Raji (cell line): ENCODE results near the gene SAMD14.

Source experiments
- POLR2A ChIP-seq: IDR thresholded peaks from 2 replicates; pipeline ENCODE4 v1.6.1; 2011; ENCODE audit warnings: low read depth, low read length, control low read depth; ENCODE audit not compliant: insufficient read depth

The SAMD14 gene

DNA sequence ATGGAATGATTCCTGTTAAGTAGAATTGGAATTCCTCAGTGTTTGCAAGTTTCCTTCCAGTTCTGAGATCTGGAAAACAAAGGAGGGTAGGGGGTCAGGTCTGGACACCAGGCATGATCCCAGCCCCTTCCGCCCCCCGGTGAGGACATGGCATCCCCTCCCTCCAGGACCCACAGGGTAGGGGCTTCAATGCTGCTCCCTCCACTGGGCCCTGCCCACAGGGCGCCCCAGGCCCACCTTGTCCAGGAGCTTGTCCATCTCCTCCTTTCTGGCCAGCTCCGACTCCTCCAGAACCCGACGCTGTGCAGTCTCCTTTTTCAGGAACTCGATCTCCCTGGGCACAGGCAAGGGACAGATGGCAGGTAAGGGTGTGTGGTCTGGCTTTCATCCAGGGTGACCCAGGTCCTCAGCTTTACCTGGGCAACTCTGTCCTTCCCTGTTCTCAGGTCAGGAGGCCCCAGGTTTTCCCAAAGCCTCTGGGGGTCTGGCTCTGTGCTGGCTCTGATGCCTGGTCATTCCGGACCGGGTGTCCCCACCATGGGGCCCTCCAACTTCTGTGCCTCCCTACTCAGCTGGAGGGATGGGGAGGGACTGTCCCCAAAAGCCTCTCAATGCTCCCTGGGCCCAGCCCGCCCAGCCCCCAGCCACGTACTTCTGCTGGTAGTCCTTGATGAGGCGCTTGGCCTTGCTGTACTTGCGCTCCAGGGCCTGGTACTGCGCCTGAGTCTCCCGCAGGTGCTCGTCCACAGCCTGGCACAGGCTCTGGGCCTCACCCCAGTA is 5.5 kb upstream of the SAMD14 start:
- TF ChIP-seq POLR2A, result no peak

DNA sequence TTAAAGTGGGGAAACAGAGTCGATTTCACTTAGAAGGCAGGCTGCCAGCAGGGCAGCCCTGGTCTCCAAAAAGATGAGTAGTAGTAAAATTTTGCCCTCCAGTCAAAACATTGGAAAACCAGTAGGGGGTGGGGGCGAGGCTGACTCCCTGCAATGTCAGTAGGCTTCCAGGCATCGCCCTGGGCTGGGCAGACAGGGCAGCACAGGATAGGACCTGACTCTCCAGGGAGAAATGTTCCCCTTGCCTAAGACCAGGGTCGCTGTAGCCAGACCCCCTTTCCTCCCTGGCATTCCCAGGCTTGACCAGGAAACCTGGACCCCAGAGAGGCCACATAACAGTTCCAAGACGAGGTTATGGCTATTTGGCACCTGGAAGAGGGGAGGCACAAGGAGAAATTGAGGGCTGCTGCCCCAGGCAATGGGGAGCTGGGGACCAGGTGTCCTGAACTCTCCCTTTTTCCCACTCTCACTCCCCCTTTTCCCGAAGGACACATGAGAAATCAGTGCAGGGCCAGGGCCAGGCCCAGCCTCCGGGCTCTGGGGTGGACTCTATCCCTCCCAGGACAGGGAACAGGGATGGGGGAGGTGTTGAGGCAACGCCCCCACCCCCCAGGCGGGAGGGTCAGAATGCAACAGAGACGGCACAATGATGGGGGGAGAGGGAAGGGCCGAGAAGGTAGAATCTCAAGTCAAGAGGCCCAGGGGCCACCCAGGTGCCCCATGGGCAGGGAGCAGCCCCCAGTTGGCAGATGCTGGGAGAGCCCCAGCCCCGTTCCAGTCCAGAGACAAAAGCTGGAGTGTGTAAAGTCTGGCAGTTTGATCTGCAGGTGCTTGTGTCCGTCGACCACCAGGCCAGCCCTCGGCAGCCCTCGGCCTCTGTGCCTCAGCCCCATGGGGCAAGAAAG is 4.5 kb upstream of the SAMD14 start:
- no peak for TF ChIP-seq POLR2A

DNA sequence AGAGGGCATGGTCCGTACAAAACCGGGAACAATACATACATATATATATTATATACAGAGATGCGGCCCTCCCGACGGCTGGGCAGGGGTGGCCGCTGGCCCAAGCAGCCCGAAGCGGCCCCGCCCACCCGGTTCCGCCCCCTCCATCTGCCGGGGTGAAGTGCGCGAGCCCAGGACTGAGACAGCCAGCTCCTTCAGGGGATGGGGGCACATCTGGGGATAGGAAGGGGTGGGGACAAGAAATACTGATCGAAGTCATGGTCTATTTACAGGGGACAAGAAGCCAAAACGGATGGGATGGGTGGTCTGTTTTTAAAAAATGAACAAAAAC is 3.8 kb upstream of the SAMD14 start:
- no peak for TF ChIP-seq POLR2A

DNA sequence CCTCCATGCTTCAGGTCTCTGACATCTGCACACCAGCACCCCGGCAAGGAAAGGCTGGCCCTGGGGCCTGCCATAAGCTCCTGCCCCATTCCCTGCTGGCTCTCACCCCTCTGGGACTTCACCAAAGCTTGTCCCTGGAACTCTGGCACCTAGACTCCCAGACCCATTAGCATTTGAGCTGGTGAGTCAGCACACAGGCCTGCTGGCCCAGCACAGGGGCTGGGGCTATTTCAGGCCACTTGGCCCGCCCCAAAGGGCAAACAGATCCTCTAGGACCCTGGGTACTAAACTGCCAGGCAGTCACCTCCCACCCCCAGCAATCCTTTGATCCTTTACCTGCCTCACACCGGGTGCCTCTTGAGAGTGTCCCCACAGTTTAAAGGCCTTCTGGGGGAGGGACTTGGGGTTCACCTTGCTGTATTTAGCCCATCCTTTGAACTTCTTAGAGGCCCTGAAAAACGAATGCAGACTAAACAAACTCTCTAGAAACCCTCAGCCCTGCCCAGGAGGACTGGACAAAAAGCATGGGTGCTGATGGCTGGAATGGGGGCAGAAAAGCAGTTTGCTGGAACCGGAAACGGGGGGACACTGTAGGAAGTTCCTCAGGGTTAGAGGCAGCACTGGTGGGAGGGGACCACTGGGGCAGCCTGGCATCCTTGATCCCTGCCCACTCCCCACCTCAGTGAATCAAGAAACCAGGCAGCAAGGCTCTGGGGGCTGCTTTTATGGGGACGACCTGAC is 3.2 kb upstream of the SAMD14 start:
- TF ChIP-seq POLR2A, result no peak

DNA sequence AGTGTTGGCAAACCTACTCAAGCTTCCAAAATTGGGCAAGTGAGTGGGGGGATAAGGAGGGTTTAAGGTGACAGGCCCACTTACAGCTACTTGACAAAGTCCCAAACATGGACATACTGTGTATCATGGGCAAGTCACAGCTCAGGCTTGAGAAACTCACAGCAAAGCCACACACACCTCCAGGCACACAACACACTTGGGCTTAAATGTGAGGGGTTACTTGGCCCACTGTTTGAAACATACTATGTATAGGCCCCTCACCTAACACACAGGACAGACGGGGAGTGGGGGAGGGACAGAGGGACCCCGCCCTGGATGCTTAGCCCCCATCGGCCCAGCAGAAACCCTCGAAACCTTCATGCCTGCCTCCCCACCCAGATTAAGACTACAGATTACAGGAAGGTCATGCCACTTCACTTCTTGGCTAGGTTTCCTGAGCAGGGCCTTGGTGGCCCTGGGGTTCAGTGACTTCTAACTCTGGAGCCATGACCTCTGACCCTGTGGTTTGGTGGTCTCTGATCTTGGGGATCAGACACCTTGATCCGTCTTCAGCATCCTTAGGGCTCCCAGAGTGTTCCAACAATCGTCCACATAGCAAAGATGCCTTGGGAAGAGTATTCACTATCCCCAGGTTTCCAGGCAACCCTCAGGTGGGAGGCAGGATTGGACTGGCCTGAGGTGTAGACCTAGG is 2.3 kb upstream of the SAMD14 start:
- TF ChIP-seq POLR2A, result no peak

DNA sequence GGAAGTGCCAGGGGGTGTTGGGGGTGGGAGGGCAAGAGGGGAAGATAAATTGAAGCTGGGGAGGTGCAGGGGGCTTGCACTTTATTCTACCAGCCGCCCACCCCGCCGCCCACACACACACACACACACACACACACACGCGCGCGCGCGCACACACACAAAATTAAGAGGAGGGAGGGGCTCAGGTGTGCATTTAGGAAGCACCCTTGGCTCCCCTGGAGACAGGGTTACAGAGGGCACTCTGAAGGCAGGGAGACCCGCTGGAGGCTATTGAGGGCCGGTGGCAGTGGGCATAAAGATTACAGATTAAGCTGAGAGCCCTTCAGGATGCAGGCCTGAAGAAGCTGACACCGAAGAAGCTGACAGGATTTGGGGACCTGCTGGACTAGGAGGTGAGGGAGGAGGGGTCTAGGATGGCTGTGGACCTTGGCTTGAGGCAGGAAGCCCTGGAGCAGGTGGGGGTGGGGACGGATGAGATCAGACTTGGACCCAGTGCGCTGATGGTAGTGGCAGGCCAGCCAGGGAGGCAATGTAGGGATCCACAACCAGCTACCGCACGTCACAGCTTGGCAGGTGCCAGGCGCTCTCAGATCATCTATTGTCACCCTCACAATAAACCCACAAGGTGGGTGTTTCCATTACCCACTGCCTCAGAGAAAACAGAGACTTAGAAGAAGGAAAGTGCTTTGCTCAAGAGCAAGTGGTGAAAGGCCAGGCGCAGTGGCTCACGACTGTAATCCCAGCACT is 772 bp upstream of the SAMD14 start:
- TF ChIP-seq POLR2A, result no peak

DNA sequence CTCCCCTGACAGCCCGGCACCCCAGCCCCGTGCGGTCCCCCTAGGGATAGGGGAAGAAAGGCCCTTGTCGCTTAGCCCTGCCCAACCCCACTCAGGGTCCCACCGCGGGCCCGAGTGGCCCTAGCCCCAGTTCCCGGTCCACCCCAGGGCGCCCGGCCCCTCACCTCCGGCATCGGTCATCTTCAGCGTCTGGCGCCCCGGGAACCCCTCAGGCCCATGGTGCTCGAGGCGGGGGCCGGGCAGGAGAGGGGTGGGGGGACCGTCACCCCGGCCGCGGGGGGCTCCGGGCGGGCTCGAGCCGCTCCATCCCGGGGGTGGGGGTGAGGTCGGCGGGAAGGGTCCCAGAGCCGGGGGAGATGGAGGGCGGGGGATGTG is 620 bp downstream of the SAMD14 start:
- no peak for TF ChIP-seq POLR2A

DNA sequence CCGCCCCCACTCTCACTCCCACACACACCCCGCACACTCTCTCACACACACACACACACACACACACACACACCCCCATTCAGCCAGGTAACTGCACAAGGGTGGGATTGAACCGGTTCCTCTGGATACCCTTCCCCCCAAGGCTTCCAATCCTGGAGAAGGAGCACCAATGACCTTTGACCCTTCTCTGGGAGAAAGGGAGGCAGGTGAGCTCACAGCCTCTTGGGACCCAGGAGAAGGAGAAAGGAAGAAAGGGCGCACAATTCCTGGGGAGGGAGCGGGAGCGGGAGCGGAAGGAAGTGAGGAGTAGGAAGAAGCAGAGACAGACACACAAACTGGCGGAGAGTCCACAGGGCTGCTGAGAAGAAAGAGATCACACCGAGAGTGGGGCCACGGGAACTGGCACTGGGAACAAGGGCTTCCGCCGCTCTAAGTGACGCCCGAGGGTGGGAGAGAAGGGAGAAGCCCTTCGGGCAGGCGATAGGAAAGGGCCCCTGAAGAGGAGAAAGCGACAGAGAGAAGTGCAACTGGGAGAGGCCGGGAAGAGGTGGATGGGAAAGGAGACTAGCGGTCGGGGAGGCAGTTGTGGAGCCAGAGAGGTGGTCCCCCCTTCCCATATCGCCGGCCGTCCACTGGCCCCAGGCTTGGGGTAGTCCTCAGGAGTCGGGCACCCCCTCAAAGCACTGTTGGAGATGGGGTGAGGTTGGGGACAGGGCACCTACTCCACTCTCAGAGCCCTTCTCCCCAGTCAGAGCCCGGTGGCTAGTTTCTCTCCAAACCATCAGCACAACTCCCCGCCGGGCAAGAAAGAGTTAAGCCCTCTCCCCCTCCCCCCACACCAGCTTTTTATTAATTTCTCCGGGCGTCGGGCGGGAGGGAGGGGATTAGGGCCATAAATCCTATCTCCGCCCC is 1.3 kb downstream of the SAMD14 start:
- no peak for TF ChIP-seq POLR2A

DNA sequence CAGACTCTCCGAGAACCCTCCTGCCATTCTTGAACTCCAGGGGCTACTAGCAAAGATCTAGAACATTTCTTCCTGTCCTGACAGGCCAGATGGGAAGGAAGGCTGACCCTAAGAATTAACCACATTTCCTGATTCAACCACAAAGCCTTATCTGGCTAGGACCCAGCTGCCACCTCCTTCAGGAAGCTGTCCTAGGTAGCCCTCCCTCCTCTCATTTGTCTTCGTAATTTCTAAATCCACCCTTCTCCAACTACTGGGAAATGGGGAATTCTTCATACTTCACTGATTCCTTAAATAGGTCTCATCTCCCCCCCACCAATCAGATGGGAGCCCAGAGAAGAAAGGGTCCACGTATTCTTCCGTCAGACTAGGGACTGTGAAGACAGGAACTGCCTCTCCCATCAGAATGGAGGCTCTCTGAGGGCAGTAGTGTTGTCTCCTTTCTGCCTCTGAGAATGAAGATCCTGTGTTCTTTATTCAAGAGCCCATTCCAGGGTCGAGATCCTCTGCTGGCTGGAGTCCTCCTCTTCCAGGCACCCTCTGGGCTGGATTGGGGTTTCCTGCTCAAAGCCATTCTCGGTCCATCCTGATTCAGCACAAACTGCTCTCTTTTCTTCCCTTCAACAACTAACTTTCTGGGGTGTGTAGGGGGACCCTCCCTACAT is 2.1 kb downstream of the SAMD14 start:
- TF ChIP-seq POLR2A, result no peak

DNA sequence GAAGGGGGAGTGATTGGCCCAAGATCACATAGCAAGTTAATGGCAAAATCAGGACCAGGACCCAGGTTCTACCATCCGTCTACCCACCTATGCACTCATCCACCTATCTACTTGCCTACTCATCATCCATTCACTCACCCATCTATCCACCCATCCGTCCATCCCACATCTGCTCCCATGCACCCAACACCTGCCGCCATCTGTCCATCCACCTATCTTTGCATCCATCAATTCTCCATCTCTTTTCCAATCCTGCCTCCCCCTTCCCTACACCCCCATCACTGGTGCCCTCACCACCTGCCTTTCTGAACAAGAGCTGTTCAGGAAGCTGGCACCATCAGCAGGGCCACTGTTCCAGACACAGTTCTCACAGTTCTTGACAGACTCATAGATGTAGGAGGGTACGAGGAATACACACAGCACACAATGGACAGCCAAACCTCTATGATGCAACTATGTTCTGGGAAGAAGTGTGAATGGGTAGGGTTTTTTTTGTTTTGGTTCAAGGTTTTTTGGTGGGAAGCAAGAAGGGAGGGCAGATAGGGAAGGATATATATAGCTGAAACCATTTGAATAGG is 4.5 kb downstream of the SAMD14 start:
- no peak for TF ChIP-seq POLR2A

DNA sequence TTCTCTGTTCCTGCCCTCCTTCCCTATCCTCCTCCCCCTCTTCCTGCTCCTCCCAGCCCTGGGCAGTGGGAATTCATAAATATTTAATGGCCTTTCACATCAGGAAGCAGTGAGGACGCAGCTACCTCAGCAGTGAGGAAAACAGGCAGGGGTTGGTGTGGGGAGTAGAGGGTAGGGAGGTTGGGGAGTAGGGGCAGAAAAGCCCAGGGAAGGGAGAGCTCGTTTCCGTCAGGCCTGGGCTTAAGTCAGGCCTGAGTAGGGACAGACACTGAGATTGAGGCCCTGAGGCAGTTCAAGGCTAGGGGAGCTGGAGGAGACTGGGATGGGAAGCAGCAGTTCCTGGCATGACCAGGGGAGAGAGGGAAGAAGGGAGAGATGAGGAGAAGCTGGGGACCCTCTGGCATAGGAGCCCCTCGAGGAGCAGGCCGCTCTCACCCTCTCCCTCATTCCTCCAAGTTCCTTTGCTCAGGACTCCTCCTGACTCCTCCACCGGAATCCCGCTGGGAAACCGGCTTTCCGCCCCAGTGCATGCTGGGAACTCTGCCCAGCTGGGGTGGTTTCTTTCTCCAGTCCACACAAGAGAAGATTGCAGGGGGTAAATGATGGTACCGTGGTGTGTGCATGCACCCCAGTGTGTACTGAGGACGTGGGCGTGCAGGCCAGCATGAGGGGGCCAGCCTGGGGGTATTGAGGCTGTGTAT is 6.2 kb downstream of the SAMD14 start:
- TF ChIP-seq POLR2A, result no peak

DNA sequence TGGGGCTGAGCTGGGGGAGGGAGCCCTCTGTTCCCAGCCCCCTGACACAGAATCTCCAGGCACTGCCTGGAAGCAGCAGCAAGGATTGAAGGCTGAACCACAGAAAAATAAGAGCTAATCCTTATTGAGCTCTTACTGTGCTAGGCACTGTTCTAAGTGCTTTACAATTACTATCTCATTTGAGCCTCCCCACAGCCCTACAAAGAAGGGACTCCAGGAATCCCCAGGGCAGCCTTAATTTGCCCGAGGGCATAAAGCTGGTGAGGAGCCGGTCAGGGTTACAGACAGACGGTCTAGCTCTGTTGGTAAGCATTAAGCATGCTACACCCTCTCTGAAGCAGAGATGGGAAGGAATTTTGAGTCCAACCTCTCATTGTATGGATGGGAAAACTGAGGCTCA is 7.0 kb downstream of the SAMD14 start:
- TF ChIP-seq POLR2A, result no peak

DNA sequence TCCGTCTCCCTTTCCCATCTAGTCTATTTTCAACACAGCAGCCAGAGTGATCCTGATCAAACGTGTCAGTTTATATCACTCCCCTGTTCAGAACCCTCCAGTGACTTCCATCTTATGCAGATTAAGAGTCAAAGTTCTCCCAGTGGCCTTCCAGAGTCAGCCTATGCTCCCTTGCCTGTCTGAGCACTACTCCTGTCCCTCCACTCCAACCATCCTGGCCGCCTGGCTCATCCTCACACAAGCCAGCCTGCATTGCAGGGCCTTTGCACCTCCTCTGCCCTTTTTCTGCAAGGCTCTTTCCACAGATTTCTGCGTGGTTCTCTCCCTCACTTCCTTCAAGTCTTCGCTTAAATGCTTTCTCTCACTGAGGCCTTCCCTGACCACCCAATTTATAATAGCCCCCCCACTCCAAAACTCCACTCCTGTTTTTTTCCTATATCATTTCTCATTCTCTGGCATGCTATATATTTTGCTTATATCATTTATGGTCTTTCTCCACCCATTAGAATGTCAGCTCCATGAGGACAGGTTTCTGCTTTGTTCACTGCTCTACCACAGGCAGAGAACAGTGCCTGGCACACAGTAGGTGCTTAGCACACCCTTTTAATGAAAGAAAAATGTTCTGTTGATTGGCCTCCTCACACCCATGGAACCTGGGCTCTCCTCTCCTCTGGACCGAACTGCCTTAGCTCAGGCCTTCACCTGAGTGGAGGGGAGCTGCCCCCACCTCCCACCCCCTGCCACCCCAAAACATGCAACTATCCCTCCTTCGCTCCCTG is 9.3 kb downstream of the SAMD14 start:
- TF ChIP-seq POLR2A, result no peak
